NCI-H446 (cell line): ENCODE measurements around the gene IL1R1.
"Not testable (repeated sequence)": the region's sequence is repeated elsewhere in the genome, so short reads cannot be mapped to it uniquely, and the experiment has no call there.

Experiments
- DNase-seq, 2 experiments: peaks; one replicate each; lab custom pipeline; 2025; lab: John Stamatoyannopoulos, UW

The IL1R1 gene

GRCh38 chr2:102111823-102112222 lies 30.7 kb upstream of the IL1R1 start:
- DNase-seq = no peak

GRCh38 chr2:102112271-102112670 lies 30.3 kb upstream of the IL1R1 start:
- no peak for DNase-seq

- DNase-seq = no peak
These were observed 29.6 kb upstream of the IL1R1 start for GRCh38 chr2:102112692-102113665.

DNA sequence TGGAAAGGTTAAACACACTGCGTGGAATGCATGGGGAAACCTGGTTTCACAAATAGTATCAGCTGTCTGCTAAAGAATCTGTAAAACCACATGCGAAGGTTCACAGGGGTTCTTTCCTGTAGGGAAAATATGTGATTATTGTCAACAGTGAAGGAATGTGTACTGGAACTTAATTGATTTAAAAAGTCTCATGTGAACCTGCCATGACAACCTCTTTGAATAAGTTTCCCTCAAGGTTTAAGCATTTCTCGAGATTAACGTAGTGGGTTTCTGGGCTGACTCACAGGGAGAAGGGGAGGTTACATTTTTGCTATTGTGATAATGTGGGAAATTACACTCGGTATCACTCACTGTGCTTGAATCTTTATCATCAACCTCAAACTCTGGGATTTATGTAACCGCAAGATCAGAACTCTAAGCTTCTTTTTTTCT lies 28.2 kb upstream of the IL1R1 start:
- DNase-seq = no peak

DNA sequence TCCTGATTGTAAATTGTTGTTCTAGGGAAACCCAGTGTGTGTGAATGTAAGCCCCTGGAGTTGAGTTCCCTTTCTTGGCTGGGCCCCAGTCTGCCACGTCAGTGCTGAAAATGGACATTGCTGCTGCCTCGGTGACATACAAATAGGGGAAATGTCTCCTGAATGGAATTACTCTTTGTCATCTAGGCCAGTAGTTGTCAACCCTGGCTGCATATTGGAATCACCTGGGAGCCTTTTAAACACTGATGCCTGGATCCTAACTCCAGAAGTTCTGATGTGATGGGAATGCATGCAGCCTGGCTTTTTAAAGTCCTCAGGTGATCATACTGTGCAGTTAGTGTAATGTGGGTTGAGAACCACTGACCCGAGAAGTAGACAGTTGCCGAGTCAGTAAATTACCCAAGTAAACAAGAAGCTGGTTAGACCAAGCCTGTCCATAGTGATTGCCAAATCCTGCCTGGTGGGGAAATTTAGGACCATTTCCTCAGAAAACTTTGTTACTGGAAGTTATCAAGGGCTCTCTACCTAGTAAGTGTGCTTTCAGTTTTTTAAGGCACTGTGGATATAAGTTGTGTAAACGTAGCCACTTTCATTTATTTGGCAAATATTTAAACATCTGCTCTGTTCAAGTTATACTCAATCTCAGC lies 27.6 kb upstream of the IL1R1 start:
- no peak for DNase-seq

GRCh38 chr2:102116630-102117471 lies 25.7 kb upstream of the IL1R1 start:
- DNase-seq = no peak

DNA sequence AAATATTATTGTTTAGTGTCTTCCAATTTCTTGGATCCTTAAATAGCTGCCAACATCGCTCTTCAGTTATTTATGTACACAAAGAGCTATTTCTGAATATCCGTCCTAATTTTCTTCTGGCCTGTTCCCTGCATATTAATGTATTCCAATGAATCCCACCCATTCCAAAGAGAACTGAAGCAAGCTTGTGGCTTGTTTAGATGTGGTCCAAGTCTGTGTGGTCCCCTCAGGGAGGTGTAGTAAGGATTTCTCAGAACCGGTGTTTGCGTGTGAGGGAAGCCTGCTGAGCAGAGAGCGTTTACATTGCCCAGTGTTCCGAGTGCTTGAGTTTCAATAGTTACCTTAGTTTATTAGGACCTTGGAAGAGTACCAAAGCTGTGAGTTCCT lies 25.1 kb upstream of the IL1R1 start:
- no peak for DNase-seq

GRCh38 chr2:102119255-102119654 lies 23.3 kb upstream of the IL1R1 start:
- DNase-seq = no peak

GRCh38 chr2:102120261-102120660 lies 22.3 kb upstream of the IL1R1 start:
- no peak for DNase-seq

GRCh38 chr2:102120701-102121159 lies 21.8 kb upstream of the IL1R1 start:
- no peak for DNase-seq

GRCh38 chr2:102122115-102122514 lies 20.4 kb upstream of the IL1R1 start:
- no peak for DNase-seq

- no peak for DNase-seq
These were observed 19.6 kb upstream of the IL1R1 start for GRCh38 chr2:102122909-102123308.

DNA sequence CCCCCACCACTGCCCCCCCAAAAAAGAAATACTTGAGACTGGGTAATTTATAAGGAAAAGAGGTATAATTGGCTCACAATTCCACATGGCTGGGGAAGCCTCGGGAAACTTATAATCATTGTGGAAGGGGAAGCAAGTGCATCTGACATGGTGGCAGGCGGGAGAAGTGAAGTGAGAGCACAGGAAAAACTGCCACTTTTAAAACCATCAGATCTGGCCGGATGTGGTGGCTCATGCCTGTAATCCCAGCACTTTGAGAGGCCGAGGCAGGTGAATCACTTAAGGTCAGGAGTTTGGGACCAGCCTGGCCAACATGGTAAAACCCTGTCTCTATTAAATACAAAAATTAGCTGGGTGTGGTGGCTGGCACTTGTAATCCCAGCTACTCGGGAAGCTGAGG lies 18.1 kb upstream of the IL1R1 start:
- not testable (repeated sequence) for DNase-seq

- DNase-seq = no peak
These were observed 16.4 kb upstream of the IL1R1 start for GRCh38 chr2:102126169-102126568.

DNA sequence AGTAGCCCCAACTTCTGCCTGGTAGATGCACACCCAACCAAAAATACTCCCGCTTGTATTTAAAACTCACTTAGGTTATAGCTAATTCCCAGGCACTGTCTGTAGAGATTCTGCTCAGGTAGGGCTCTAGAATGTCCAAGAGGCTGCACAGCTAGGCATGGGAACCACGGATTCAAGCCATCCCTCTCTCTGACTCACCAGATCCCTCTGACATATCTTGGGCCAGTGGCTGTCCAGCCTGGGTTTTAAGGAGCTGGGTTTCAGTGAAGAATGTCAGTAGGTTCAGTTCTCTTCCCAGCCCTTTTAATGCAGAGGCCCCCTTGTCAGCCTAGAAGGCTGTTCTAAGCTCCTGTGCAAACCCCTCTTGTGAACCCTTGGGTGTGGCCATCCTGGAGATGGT lies 15.9 kb upstream of the IL1R1 start:
- no peak for DNase-seq

DNA sequence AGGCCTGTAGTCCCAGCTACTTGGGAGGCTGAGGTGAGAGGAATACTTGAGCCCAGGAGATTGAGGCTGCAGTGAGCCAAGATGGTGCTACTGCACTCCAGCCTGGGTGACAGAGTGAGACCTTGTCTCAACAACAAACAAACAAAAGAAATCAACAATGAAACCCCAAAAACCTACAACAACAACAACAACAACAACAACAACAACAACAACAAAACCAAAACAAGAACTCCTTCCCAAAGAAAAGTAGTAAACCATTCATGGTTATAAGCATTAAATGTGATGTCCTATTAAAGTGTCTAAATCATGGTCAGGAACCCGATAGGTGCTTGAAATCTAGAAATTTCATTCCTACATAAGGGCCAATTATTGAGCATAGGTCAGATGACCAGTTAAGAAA lies 13.5 kb upstream of the IL1R1 start:
- DNase-seq = no peak

DNA sequence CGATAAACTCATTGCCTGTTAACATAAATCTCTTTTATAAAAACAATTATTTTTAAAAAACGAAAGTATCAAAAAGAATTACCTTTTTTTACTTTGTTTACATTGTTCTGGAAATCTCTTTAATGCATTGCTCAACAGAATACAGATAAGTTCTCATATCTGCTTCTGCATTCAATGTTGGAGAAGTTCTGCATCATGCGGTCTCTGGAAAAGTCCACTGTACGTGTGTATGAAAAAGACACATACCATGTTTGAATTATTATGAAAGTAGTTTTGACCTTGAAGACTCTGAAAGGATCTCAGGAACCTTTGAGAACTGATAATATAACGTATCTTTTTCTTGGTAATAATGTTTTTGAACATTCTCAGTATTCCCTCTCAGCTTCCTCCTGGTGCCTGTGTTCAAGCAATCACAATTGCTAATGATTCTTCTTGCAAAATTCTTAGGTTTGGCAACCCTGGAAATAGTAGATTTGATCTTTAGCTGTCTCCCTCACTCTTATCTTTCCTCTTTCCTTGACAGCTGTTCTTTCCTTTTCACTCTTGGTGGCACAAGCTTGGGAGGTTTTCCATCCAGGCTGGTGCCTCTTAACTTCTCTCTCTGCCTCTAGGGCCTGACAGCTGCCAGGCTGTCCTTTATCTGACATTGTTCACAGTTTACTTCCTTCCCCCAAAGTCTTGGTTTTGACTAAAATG lies 12.4 kb upstream of the IL1R1 start:
- DNase-seq = no peak

GRCh38 chr2:102130647-102130991 lies 11.9 kb upstream of the IL1R1 start:
- no peak for DNase-seq

DNA sequence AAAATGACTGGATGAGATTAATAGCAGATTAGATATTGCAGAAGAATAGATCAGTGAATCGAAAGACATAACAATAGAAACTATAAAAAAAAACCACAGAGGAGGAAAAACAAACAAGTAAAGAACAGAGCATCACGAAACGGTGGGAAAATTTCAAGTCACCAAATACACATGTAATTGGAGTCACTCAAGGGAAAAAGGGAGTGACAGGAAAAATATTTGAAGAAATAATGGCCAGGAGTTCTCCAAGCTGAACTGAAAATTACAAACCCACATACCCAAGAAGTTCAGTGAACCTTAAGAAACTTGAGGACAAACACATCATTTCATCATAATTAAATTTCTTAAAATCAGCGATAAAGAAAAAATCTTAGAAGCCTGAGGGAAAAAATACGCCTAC lies 11.0 kb upstream of the IL1R1 start:
- DNase-seq = no peak

GRCh38 chr2:102137138-102137537 lies 5.4 kb upstream of the IL1R1 start:
- no peak for DNase-seq

DNA sequence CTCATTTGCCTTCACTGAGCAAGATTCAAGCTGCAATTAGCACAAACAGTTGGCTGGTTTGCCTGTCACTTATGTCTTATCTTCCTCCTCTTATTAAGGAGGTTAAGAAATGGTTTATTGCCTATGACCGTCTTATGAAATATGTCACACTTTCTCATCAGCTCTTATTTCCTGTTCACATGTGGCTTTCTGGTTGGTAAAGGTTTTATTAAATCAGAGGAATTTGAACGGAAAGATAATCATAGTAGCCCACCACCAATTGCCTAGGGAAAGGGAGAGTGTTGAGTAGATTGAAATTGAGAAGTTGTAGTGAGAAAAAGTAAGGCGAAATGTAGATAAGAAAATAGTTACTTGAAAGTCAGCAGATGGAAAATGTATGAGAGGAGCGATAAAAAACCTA lies 4.2 kb upstream of the IL1R1 start:
- DNase-seq = no peak

GRCh38 chr2:102139851-102140250 lies 2.7 kb upstream of the IL1R1 start:
- no peak for DNase-seq
